ENCODE measurements around the gene SLC52A1.
"Not testable (repeated sequence)": the region's sequence is repeated elsewhere in the genome, so short reads cannot be mapped to it uniquely, and the experiment has no call there.

Gene SLC52A1

DNA sequence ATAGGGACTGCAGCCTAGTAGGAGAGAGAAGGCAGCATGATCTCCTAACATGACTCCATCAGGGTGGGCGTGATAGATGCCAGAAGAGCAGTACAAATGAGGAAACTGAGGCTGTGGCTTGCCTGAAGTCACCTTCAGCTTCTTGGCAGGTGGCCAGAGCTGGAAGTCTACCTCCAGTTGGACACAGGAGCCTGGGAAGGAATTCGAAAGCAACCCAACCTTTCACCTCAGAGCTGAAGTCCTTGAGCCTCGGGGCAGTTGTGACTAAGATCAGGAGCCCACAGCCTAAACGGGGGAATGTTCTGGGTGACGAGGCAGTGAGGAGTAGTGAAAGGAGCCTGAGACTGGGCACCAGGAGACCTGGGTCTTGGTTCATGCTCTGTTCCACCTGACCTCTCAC, 9.4 kb upstream of the SLC52A1 start:
- H3K27ac Mint-ChIP-seq, result no peak overlapping the region
- H3K36me3 Mint-ChIP-seq (ENCODE audit: low read depth), result peaks cover 16% of the 10 kb centered on the region
- H3K27me3 Mint-ChIP-seq (ENCODE audit: low read depth), result no peaks in the 10 kb centered on the region
- no peak for DNase-seq (ENCODE audit: low spot score)
- no peaks in the 10 kb centered on the region for H3K9me3 Mint-ChIP-seq
- H3K4me1 Mint-ChIP-seq (ENCODE audit: low read depth), result peaks cover 40% of the 10 kb centered on the region
- H3K4me3 Mint-ChIP-seq, result no peak overlapping the region

DNA sequence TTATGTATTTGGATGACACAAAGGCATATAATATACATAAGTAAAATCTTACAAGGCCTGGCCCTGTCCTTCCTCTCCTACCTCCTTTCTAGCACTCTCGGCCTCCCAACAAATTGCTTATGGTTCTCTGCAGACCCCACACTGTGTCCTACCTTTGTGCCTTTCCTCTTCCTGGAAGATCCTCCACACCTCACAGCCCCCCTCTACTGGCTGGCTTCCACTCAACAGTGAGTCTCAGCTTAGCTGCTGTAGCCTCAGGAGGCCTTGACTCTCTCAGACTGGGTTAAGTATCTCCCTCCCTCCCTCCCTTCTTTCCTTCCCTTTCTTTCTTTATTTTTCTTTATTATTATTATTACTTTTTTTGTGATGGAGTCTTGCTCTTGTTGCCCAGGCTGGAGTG, 8.3 kb upstream of the SLC52A1 start:
- H3K27ac Mint-ChIP-seq, result peak overlapping the region; percentile 46
- no peaks in the 10 kb centered on the region for H3K27me3 Mint-ChIP-seq (ENCODE audit: low read depth)
- peaks cover 14% of the 10 kb centered on the region for H3K36me3 Mint-ChIP-seq (ENCODE audit: low read depth)
- H3K4me3 Mint-ChIP-seq, result peak overlapping the region; percentile 83
- no peaks in the 10 kb centered on the region for H3K9me3 Mint-ChIP-seq
- H3K4me1 Mint-ChIP-seq (ENCODE audit: low read depth), result peaks cover 35% of the 10 kb centered on the region
- DNase-seq (ENCODE audit: low spot score), result no peak

DNA sequence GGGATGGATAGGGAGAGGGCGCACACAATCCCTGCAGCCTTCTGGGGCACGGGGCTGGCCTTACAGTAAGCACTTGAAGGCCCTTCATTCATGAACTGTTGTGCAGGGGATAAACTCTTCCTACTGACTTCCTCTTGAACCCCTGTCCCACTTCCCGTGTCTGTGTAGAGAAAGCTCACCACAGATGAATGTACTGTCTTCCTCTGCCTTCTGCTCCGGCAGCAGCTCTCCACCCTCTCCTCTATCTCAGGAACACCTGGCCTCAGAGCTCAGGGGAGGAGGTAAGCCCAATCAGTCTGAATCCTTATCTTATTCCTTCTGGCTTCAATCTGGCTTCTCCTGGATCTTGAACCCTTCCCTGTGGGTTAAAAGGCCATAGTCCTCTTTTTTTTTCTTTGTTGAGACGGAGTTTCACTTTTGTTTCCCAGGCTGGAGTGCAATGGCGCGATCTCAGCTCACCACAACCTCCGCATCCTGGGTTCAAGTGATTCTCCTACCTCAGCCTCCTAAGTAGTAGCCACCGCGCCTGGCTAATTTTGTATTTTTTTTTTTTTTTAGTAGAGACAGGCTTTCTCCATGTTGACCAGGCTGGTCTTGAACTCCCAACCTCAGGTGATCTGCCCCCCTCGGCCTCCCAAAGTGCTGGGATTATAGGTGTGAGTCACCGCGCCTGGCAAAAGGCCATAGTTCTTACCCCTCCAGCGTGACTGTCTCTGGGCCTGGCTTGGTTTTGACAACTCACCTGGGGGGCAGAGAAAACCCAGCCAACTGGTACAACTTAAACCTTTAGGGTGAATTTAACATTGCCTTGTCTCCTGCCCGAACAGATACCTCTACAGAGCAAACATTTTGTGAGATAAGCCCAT, 7.2 kb upstream of the SLC52A1 start:
- DNase-seq (ENCODE audit: low spot score), result no peak
- H3K36me3 Mint-ChIP-seq (ENCODE audit: low read depth), result peaks cover 10% of the 10 kb centered on the region
- H3K27ac Mint-ChIP-seq, result peak overlapping the region; percentile 89
- H3K4me1 Mint-ChIP-seq (ENCODE audit: low read depth), result peaks cover 31% of the 10 kb centered on the region
- H3K9me3 Mint-ChIP-seq, result no peaks in the 10 kb centered on the region
- peak overlapping the region; percentile 83 for H3K4me3 Mint-ChIP-seq
- no peaks in the 10 kb centered on the region for H3K27me3 Mint-ChIP-seq (ENCODE audit: low read depth)

DNA sequence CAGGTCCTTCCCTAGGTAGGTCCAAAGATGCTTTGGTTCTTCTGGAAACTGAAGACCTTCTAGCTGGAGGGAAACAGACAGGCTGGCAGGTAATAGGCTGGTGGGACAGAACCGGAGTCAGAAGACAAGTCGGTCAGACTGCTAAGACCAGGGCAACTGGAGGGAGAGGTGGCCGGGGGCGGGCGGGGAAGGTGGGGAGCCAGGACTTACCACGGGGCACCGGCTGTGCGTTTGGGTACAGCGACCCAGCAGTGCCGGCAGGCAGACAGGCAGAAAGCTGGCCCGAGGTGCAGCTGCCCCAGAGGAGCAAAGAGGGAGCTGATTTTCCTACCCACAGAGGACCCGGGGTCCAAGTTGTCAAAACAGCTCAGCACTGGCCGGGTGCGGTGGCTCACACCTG, 575 bp downstream of the SLC52A1 start:
- Mint-ChIP-seq H3K4me1 (ENCODE audit: low read depth) (peaks cover 22% of the 10 kb centered on the region), H3K4me3 (no peak overlapping the region), H3K36me3 (ENCODE audit: low read depth) (no peaks in the 10 kb centered on the region), H3K27me3 (ENCODE audit: low read depth) (peaks cover 2% of the 10 kb centered on the region), H3K27ac (no peak overlapping the region), H3K9me3 (no peaks in the 10 kb centered on the region)
- no peak for DNase-seq (ENCODE audit: low spot score)

DNA sequence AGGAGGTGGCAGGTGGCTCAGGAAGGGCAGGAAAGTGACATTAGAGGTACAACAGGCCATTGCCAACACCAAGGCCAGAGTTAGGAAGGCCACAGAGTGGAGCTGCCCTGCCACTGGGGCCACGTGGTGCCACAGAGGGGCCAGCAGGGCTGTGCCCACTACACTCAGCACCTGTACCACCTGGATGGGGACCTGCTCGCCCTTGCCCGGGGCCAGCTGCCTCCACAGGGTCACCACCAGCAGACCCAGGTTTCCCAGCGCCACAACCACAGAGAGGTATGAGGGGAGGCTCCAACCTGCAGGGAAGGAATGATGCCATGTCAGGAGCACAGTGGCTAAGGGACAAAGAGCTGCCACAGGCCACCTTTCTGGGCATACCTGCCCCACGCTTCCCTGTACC, 1.2 kb downstream of the SLC52A1 start:
- Mint-ChIP-seq H3K9me3 (no peaks in the 10 kb centered on the region), H3K36me3 (ENCODE audit: low read depth) (no peaks in the 10 kb centered on the region), H3K4me1 (ENCODE audit: low read depth) (peaks cover 24% of the 10 kb centered on the region), H3K27me3 (ENCODE audit: low read depth) (peaks cover 2% of the 10 kb centered on the region), H3K27ac (no peak overlapping the region), H3K4me3 (no peak overlapping the region)
- no peak for DNase-seq (ENCODE audit: low spot score)

DNA sequence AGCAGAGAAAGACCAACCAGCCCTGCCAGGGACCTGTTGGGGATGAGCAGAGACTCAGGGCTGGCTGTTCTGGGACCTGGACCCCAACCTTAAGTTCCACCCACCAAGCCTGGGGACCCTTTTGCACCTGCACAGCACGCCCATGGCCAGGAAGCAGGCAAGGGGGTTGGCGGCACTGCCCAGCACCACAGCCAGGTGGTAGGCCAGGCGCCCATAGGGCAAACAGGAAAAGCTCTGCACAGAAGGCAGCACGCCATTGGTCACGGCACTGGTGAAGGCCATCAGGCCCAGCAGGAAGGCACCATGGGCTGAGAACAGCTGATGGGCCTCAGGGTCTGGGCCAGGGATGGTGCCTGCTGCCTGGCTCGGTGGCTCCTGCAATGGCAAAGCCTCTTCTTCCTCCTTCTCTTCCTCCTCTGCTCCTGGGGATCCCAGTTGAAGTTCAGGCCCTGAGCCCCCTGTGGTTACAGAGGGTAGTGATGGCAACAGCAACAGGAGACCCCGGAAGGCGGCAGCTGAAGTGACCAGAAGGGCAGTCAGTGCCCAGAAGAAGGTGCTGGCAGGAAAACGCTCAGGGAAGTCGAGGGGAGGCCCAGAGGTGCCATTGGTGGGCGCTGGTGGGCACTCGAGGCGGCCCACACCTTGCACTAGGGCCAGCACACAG, 1.7 kb downstream of the SLC52A1 start:
- H3K27me3 Mint-ChIP-seq (ENCODE audit: low read depth), result peaks cover 2% of the 10 kb centered on the region
- no peak overlapping the region for H3K4me3 Mint-ChIP-seq
- DNase-seq (ENCODE audit: low spot score), result no peak
- H3K36me3 Mint-ChIP-seq (ENCODE audit: low read depth), result no peaks in the 10 kb centered on the region
- peak overlapping the region; percentile 31 for H3K27ac Mint-ChIP-seq
- H3K9me3 Mint-ChIP-seq, result no peaks in the 10 kb centered on the region
- peaks cover 24% of the 10 kb centered on the region for H3K4me1 Mint-ChIP-seq (ENCODE audit: low read depth)

DNA sequence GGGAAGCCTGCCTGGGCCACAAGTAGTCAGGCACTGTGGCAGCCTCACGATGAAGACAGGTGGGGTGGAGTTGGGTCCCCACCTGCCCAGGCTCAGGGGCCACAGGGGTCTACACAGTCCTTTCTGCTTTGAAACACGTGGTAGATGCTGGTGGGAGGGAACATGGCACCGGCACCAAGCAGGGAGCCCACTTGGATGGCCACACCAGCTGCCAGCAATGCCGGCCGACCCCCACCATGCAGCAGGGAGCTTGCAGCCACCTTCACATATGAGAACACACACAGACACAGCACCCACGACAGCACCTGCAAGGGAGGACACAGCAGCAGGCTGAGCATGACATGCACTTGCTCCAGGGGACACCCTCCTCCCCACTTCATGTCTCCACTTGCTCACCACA, 2.4 kb downstream of the SLC52A1 start:
- H3K9me3 Mint-ChIP-seq, result no peaks in the 10 kb centered on the region
- H3K27me3 Mint-ChIP-seq (ENCODE audit: low read depth), result peaks cover 2% of the 10 kb centered on the region
- H3K27ac Mint-ChIP-seq, result no peak overlapping the region
- peaks cover 24% of the 10 kb centered on the region for H3K4me1 Mint-ChIP-seq (ENCODE audit: low read depth)
- no peak overlapping the region for H3K4me3 Mint-ChIP-seq
- no peaks in the 10 kb centered on the region for H3K36me3 Mint-ChIP-seq (ENCODE audit: low read depth)
- DNase-seq (ENCODE audit: low spot score), result no peak

DNA sequence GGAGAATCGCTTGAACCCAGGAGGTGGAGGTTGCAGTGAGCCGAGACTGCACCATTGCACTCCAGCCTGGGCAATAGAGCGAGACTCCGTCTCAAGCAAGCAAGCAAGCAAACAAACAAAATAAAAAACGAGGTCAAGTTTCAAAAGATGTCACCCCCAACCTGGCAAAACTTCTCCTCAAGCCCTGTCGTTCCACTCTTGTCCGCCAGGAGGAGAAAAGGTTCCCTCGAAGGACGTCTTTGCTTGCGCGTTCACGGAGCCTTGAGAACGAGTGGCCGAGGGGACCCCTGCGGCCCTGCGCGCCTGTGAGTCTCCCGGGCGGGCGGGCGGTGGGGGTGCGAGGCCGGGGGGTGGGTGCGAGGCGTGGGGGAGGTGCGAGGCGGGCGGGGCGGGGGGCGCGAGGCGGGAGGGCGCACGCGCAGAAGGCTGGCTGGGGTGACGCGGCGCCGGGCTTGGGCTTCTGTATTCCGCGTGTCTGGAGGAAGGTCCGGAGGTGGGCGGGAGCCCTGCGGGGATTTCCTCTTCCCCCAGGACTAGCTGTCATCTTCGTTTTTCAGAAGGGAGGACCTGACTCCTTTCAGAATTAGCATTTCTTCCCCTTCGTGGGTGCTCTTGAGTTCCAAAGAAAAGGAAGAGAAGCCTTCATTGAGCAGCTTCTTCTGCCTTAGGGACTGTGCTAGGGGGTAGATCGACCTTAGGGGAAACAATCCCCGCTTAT, 3.7 kb downstream of the SLC52A1 start:
- peak overlapping the region; percentile 89 for H3K27ac Mint-ChIP-seq
- peak; percentile 85 for DNase-seq (ENCODE audit: low spot score)
- no peaks in the 10 kb centered on the region for H3K36me3 Mint-ChIP-seq (ENCODE audit: low read depth)
- H3K27me3 Mint-ChIP-seq (ENCODE audit: low read depth), result no peaks in the 10 kb centered on the region
- H3K4me1 Mint-ChIP-seq (ENCODE audit: low read depth), result peaks cover 22% of the 10 kb centered on the region
- no peaks in the 10 kb centered on the region for H3K9me3 Mint-ChIP-seq
- H3K4me3 Mint-ChIP-seq, result peak overlapping the region; percentile 80

DNA sequence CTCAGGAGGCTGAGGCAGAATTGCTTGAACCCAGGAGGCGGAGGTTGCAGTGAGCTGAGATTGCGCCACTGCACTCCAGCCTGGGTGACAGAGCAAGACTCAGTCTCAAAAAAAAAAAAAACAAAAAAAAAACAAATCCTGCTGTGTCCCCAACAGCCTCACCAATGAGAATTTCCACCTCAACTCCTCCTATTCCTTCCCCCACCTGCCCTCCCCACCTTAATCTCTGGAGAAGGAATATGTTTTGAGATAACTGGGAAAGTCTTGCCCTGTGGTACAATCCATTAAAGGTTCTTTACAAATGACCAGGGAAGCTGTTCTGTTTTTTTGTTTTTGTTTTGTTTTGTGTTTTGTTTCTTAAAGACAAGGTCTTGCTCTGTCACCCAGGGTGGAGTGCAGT, 5.1 kb downstream of the SLC52A1 start:
- H3K36me3 Mint-ChIP-seq (ENCODE audit: low read depth), result not testable (repeated sequence)

DNA sequence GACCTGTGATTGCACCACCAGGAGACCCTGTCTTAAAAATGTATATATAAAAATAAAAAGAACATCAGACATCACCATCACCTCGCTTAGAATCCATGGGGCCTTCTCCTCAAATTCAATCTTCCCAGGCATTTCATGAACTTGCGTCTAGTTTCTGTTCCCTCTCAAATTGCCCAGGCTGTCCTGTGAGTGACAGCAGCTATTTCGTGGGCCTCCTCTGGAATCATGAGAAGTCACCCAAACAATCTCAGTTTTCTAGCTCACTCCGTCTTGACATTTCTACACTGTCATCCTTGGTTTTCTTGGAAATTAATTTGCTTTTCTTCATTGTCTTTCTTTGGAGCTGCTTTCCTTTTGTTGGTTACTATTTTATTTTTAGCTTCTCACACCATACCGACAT, 7.3 kb downstream of the SLC52A1 start:
- peaks cover 5% of the 10 kb centered on the region for H3K36me3 Mint-ChIP-seq (ENCODE audit: low read depth)
- no peaks in the 10 kb centered on the region for H3K27me3 Mint-ChIP-seq (ENCODE audit: low read depth)
- DNase-seq (ENCODE audit: low spot score), result no peak
- H3K27ac Mint-ChIP-seq, result no peak overlapping the region
- no peak overlapping the region for H3K4me3 Mint-ChIP-seq
- H3K9me3 Mint-ChIP-seq, result no peaks in the 10 kb centered on the region
- H3K4me1 Mint-ChIP-seq (ENCODE audit: low read depth), result peaks cover 22% of the 10 kb centered on the region

More for the DNA sequence above, 5.1 kb downstream of the SLC52A1 start:
- not testable (repeated sequence) for H3K9me3 Mint-ChIP-seq; DNase-seq (ENCODE audit: low spot score); H3K27me3 Mint-ChIP-seq (ENCODE audit: low read depth)
- Mint-ChIP-seq H3K4me1 (ENCODE audit: low read depth) (peaks cover 22% of the 10 kb centered on the region), H3K4me3 (peak overlapping the region; percentile 80), H3K27ac (peak overlapping the region; percentile 89)

DNA sequence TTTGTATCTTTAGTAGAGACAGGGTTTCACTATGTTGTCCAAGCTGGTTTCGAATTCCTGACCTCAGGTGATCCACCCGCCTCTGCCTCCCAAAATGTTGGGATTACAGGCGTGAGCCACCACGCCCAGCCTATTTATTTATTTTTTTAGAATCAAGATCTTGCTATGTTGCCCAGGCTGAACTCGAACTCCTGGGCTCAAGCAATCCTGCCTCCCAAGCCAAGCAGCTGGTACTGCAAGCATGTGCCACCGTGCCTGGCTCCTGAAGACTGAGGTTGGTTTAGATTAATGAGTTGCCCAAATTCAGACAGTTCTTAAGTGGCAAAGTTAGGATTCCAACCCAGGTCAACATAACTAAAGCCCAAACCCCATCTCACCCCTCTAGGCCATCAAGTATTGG, 7.9 kb downstream of the SLC52A1 start:
- Mint-ChIP-seq H3K27me3 (ENCODE audit: low read depth) (no peaks in the 10 kb centered on the region), H3K27ac (no peak overlapping the region), H3K4me3 (no peak overlapping the region), H3K36me3 (ENCODE audit: low read depth) (peaks cover 7% of the 10 kb centered on the region), H3K4me1 (ENCODE audit: low read depth) (peaks cover 21% of the 10 kb centered on the region), H3K9me3 (no peaks in the 10 kb centered on the region)
- DNase-seq (ENCODE audit: low spot score), result no peak

DNA sequence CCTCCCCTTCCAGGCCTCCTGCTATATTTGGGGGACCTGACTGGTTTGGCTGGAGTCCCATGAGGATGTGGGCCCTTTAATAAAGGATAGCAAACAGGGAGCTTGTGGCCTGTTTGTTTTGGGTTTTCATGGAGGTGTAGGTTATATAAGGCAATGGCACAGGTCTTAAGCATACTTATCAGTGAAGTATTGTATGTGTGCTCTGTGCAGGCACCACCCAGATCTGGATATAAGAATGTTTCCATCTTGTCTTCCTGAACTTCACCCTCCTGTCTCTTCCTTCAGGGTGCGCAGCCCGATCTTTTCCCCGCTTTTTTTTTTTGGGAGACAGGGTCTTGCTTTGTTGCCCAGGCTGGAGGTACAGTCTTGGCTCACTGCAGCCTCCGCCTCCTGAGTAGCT, 10.6 kb downstream of the SLC52A1 start:
- Mint-ChIP-seq H3K27ac (no peak overlapping the region), H3K9me3 (no peaks in the 10 kb centered on the region), H3K4me3 (no peak overlapping the region), H3K36me3 (ENCODE audit: low read depth) (peaks cover 22% of the 10 kb centered on the region), H3K27me3 (ENCODE audit: low read depth) (no peaks in the 10 kb centered on the region), H3K4me1 (ENCODE audit: low read depth) (peaks cover under 1% of the 10 kb centered on the region)
- no peak for DNase-seq (ENCODE audit: low spot score)

DNA sequence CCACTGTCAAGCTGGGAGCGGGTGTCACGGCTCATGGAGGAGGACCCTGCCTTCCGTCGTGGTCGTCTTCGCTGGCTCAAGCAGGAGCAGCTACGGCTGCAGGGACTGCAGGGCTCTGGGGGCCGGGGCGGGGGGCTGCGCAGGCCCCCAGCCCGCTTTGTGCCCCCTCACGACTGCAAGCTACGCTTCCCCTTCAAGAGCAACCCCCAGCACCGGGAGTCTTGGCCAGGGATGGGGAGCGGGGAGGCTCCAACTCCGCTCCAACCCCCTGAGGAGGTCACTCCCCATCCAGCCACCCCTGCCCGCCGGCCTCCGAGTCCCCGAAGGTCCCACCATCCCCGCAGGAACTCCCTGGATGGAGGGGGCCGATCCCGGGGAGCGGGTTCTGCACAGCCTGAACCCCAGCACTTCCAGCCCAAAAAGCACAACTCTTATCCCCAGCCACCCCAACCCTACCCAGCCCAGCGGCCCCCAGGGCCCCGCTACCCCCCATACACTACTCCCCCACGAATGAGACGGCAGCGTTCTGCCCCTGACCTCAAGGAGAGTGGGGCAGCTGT, 11.6 kb downstream of the SLC52A1 start:
- no peak overlapping the region for H3K27ac Mint-ChIP-seq
- peaks cover 5% of the 10 kb centered on the region for H3K4me1 Mint-ChIP-seq (ENCODE audit: low read depth)
- H3K4me3 Mint-ChIP-seq, result no peak overlapping the region
- no peaks in the 10 kb centered on the region for H3K9me3 Mint-ChIP-seq
- peaks cover 25% of the 10 kb centered on the region for H3K36me3 Mint-ChIP-seq (ENCODE audit: low read depth)
- no peaks in the 10 kb centered on the region for H3K27me3 Mint-ChIP-seq (ENCODE audit: low read depth)
- no peak for DNase-seq (ENCODE audit: low spot score)
